ENCODE data around the gene RSRP1.
A peak's percentile ranks its signal among the peaks of the same experiment; 100 is the strongest.

The RSRP1 gene

DNA sequence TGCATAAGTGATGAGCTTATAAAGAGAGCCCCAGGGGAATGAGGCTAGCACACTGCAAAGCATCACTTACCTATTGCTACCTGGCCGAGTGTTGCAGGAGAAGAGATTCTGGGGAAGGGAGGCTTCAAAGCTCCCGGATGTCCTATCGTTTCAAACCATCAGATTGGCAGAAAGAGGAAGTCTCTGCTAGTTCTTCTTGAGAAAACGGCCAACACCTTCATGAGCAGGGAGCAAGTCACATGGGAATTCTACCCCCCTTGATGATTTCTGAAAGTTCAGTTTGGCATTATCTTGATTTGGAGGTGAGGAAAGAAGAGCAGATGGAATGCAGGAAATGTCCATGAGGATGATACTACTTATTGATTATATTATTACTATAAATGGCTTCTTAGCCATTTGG lies 31.1 kb downstream of the RSRP1 start:
- DNase-seq: no peak

DNA sequence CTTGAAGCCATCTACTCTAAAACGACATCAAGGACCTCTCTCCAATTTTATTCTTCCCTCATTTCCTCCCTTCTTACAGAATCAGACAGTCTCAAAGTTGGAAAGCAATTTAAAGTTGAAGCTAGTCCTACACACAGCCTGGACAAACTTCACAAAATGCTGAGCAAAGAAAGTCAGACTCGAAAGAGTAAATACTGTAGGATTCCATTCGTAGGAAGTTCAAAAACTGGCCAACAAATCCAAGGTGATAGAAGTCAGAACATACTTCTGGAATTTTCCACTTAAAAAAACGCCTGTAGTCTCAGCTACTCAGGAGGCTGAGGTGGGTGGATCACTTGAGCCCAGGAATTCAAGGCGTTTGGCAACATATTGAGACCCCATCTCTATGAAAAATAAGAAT lies 34.5 kb downstream of the RSRP1 start:
- DNase-seq: no peak

DNA sequence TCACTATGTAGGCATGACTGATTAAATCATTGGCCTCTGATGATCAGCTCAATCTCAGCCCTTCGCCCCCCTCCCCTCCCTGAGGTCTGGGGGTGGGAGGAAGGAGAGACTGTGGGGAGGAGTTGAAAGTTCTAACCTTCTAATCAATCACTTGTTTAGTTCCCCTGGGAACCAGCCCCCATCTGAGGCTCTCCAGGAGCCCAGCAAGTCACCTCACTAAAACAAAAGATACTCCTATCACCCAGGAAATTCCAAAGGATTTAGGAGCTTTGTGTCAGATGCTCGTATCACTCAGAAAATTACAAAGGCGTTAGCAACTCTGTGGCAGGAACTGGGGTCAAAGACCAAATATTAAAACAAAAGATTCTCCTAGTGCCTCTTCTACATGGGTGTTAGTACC lies 36.5 kb downstream of the RSRP1 start:
- no peak for DNase-seq

DNA sequence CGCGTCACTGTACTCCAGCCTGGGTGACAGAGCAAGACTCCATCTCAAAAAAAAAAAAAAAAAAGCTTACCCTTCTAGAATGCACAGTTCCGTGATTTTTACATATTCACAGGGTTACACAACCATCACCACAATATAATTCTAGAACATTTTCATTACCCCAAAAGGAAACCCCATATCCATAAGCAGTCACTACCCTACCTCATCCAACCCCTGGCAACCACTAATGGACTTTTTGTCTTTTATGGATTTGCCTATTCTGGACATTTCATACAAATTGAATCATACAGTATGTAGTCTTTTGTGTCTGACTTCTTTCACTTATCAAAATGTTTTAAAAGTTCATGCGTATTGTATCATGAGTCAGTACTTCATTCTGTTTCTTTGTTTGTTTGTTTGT lies 37.7 kb downstream of the RSRP1 start:
- DNase-seq: no peak

DNA sequence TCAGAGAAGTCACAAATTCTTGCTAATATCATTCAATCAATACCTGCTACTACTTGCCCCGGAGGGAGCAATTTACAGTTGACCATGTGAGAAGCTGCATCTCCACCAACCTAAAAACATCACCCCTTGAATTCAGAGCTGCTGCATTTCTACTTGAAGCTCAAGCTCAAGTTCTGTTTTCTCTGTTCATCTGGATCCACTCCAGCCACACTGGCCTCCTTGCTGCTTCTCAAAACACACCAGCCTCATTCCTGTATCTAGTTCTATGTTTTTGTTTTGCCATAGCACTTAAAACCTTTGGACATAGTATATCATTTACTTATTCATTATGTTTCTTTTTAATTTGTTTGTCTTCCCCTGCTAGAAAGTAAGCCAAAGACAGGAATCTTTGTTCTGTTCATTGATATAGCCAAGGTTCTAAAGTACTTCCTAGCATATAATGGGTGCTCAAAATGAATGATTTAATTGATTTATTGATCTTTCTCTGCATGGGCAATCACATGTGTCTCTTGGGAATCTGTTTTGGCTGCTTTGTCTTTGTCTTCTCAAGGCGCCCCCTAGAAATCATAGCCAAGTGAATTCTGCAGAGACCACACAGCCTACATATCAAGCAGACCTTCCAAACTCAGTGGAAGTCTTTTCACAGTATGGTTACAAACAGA lies 38.6 kb downstream of the RSRP1 start:
- DNase-seq: no peak

DNA sequence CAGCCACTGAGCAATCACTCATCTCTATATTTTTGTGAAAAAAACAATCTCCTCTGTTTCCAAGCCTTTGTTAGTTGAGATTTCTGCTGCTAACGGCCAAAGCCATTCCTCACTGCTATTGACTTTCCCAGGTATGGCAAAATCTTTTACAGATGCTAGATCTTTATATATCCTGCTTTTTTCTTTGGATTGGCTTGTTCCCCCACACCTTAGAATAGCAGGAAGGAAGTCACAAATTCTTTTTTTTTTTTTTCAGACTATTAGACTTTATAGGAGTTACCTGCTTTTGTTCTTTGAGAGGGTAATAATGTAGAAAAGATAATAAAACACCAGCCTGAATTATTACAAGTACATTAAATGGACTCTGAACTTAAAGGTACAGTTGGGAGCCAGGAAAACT lies 39.2 kb downstream of the RSRP1 start:
- no peak for DNase-seq

DNA sequence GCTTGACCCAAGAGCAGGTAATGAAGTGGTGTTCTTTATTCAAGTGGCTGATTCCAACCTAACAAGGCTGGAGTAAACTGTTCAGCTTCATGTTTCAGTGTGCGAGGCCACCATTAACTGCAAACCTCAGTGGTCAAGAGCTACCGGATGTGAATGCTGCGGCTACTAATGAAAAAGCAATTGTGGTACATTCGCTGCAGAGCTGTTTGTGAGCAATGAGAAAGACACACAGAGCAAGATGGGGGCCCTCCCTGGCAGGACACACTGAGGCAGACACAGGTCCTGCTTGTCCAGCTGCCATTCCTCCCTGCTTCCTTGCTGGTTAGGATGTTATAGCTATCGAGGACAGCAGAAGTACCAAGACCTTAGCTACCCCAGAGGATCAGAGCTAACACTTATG lies 41.1 kb downstream of the RSRP1 start:
- no peak for DNase-seq

DNA sequence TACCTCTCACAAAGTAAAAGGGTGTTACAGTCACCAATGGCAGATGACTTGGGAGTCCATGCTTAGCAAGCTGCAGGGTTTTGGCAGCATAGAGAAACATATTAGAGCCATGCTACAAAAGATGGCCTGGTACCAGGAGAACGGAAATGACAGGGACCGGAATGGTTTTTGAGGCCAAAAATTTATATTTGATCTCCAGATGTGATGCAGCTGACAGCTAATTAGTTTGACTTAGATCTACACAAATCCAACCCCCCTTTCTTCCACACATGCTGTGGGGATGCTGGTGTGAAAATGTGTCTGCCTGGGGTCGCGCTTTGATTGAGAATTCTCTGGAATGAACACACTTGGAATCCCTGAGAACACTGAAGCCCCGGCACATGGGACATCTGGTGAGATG lies 41.5 kb downstream of the RSRP1 start:
- DNase-seq: no peak

DNA sequence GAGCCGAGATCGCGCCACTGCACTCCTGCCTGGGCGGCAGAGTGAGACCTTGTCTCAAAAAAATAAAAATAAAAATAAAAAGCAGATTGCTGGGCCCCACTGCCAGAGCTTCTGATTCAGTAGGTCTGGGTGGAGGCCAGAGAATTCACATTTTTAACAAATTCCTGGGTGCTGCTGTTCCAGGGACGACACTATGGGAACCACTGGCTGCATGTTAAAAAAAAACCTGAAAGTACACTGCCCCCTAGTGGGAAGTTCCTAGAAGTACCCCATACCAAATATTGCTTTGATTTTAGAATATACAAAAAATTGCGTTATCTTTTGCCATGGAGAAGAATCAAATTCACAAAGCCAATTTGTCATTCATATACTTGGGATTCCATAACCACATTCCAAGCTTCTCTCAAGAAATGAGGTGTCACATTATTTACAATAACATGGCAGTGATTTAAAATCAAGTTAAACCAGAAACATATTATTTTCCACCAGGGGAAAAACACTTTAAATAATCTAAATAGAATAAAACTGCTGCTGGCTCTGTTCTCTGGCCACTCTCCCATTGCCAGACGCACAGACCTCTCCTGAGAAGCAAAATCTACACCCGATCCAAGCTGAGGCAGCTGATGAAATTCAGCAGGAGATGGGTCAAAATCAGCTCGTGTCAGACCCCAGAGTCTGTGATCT lies 42.3 kb downstream of the RSRP1 start:
- DNase-seq: peak; percentile 72

DNA sequence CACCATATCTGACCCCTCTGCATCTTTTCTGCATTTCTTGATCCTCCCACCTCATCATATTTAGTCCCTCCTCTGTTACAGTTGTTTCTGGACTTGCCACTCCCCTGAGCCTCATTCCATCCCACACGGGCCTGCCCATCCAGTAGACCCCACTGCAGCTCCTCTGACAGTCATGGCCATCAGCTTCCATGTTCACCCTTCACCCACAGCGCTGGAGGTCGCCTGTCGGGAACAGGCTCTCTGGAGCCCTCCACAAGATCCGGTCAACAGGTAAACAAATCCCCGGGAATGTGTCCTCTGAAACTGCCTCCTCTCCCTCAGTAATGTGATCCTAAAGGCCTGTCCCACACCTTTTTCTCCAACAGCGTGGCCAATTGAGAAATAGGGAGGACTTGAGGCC lies 46.2 kb downstream of the RSRP1 start:
- DNase-seq: no peak

DNA sequence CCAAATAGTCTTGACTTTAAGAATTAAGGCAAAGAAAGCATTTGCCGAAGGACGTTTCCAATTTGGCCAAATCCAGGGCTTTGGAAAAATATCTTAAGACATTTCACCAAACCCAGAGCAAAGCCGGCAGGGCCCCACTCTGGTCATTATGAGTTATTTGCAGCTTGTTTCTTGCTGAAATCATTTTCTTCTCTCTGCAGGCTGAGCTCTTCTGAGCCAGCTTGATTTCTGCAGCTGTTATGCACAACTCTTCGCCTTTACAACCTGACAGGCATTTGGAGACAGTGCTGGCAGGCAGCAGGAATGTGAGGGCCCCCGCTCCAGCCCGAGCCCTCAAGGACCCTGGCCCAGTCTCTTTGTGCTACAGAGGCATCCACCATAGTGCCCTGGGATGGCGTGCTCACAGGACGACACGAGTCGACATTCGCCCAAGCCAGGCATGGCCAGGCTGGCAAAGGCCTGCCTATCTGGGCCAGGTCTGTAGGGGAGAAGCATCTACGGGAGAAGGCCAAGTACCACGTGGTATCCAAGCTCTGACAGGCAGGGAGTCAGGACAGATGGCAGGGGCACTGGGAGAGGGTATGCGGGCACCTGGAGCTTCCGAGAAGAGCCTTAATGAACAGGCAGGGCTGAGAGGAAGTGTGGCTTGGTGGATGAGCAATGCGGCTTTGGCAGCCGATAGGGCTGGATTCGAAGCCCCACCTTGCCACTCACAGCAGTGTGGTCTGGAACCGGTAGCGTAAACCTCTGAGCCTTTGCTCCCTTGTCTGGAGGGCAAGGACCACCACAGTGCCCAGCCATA lies 47.2 kb downstream of the RSRP1 start:
- no peak for DNase-seq

DNA sequence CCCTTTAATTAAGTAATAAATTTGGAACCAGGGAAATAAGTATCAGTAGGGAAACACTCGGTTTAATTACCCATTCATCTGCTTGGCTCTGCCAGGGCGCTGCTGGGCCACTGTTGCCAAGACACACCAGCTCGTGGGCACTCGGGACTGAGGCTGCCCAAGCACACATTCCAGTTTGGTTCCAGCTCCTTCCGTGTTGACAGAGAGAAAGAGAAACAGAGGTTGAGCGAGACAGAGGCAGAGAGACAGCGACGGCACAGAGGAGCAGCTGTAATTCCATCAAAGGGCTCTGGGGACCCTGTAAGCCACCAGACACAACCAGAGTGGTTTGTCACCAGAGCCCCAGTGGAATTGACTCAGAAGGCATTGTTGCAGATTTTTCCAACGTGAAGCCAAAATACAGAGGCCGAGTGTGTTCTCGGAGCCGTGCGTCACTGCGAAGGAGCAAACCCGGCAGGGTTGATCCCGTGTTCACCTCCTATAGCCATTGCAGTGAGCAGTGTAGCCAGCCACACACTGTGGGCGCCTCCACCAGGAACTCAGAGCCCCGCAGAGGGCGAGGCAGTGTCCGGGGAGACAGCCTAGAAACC lies 48.5 kb downstream of the RSRP1 start:
- DNase-seq: no peak

DNA sequence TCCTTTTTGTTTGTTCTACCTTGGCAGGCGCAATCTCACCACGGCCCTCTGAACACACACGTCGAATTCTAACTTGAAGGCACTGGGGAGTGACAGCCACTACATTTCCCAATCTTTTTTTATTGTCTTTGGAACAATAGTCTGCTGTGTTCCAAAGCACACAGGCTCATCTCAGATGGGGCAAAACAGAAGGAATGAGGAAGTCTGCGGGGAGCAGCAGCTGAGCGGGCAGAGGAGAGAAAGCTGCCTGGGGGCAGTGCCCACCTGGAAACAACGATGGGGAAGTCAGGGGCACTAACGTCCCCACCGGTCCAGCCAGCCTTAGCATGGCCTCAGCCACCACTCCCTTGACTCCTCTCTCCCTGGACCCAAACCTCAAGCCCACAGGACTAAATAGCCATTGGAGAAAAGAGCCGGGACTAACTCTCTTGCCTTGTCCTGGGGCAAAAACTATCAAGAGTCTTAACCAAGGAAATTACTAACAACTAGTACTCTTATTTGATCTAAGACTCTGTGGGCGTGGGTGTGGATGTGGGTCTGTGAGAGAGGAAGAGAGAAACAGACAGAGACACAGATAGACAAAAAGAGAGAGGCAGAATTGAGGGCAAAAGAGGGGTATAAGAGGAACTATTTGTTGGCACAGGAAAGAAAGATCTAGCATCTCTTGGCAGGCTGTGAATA lies 49.1 kb downstream of the RSRP1 start:
- DNase-seq: no peak

DNA sequence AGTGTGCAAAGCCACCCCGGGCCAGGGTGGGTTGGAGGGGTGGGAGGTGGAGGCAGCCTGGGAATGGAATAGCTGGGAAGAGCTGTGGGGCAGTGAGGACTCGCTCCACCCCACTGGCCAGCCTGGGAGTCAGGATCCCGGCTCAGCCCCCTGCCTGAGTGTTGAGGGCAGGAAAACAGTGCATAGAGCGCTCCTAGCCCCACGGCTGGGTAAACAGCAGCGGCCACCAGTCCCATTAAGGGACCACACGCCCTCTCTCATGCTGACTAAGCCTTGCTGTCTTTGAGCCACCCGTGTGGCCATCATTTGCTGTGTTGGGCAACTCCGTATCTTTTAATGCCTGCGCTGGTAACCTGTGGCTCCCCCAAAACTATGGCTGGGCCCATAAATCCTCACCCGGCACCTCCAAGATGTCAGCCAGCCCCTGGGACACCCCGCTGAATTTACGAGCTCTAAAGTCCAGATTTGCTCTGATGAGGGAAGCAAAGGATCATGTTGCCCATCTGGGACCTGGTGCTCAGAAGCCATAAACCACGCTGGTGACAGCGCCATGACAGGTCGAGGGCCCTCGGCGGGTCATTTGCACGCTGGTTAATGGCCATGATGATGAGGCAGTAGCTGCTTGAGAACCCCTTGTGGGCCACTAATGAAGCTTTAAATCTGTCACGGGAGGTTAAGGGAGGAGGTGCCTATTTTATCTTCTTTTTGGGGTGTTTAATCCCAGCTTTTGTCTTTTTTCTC lies 49.8 kb downstream of the RSRP1 start:
- no peak for DNase-seq

DNA sequence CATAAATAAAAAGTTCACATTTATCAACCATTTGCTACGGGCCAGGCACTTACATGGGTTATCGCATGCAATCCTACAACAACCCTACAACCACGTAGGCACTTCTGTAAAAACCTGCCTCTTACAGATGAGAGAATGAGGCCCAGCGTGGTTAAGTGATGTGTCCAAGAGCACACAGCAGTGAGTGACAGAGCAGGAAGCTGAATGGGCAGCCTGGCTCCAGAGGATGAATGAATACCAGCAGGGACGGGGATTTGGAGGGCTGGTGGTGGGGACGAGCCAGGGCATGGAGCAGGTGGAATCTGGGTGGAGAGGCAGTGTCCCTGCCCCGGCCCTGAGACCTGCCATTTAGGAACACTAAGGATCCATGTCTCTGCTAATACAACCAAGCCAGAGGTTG lies 50.4 kb downstream of the RSRP1 start:
- no peak for DNase-seq

DNA sequence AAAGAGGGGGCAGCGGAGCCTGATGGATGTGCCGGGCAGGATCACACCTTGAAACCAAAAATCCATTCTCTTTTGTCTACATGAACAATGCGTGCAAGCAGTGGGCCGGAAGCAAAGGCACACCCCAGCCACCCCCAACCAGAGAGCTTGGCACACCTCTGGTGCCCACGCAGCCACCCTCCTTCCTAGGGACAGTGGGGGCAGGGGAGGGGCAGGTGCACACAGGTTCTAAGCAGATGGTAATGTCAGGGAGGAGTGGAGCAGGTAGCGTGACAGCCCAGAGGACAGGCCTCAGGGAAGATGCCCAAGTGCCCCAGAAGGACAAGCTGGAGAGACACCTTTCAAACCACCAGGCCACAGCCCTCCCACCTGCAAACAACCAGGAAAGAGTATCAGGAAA lies 51.4 kb downstream of the RSRP1 start:
- DNase-seq: no peak

DNA sequence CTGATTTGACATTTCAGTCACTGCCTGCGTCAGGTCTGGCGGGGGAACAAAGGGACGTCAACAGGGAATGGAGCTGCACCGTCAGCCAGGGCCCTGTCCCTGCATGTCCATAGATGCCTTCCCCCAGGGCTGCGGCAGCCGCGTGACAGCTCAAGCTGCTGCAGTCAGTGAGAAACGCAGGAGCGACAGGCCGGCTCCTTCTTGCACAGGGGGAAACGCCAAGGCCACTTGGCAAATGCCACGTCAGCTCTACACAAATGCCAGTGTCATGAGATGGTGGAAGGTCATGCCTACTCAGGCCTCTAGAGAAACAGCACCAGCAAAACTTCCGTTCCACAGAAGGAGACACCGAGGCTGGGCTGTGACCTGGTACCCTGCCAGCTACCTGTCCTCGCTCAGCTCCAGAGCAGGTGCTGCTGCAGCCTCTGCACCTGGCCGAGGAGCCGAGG lies 52.7 kb downstream of the RSRP1 start:
- peak; percentile 98 for DNase-seq

DNA sequence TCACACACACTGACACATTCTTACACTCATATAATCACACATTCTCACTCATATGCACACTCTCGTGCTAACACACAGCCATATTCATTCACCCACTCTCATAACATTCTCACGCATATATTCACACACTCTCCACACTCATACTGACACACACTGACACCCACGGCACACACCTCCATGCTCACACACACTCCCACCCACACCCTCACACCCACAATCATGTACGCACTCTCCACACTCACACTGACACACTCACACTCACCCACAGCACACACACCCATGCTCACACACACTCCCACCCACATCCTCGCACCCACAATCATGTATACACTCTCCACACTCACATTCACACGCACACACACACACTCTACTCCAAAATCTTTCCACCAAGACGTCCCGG lies 53.2 kb downstream of the RSRP1 start:
- DNase-seq: no peak

DNA sequence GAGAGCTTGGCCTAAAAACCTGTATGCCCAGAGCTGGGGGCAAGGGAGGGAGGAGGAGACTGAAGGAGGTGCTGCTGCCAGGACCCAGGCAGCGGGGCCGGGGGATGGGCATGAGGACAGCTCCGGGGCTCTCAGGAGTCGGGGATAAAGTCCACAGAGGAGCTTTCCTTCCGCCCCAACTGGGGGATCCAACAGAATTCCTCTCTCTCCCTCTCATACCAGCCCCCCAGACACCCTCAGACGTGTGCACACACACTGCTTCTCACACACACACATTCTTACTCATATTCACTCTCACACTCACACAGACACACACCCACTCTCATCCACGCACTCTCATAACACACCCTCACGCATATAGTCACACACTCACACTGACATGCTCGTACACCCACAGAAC lies 54.0 kb downstream of the RSRP1 start:
- no peak for DNase-seq
